NCI-H460 (cell line): ENCODE measurements around the gene PAM. TPM values are rescaled to one million over a fixed set of nuclear protein-coding genes. Genes with fewer than 3 reads are reported as not detected.

ENCODE experiments used
- DNase-seq: peaks from one replicate; pipeline ENCODE4 v3.0.0-alpha.2; 2016; ENCODE audit warnings: low read depth; ENCODE audit errors: extremely low read depth
- total RNA-seq: library from RNA; depleted of rRNA; stranded (reverse); fragments of >200 nt; shearing (Covaris generic); gene quantifications from 2 replicates; pipeline ENCODE4 v1.2.3, GENCODE V29; 2014

The PAM gene
- total RNA-seq, 1 experiment from 2014 or later: 83.3 TPM

- DNase-seq: no peak
Observed at GRCh38 chr5:102856389-102856777, 101.3 kb downstream of the PAM start.

DNA sequence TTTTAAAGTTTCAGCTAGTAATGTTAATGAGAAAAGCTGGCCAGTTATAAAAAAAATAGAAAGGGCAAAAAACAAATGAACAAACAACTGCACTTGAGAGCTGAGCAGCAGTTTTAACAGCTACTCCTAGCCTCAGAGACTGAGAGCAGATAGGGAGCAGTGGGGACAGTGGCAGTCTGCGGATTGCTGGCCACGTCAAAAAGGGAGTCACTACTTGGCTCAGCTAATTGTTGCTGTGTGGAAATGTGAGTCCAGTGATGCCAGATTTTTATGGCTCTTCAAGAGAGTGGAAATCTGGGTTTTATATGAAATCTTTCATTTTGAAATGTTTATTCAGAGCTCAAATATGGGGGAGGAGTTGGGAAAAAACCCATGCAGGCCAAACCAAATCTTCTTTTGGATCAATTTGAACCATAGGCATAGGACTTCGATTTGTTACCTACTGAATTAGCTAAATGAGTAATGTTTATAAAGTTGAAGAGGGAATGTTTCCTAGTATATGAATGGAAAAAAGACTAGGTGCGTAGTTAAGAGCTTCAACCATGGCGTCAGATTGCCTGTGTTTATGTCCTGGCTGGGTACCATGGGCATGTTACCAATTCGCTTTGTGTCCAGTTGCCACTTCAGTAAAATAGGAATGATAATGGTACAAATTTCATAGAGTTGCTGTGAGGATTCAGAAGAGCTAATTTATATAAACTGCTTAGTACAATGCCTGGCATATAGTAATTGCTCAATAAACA lies 102.1 kb downstream of the PAM start:
- DNase-seq: no peak

GRCh38 chr5:102858221-102858620 lies 103.1 kb downstream of the PAM start:
- DNase-seq: no peak

GRCh38 chr5:102858808-102859207 lies 103.7 kb downstream of the PAM start:
- DNase-seq: no peak

DNA sequence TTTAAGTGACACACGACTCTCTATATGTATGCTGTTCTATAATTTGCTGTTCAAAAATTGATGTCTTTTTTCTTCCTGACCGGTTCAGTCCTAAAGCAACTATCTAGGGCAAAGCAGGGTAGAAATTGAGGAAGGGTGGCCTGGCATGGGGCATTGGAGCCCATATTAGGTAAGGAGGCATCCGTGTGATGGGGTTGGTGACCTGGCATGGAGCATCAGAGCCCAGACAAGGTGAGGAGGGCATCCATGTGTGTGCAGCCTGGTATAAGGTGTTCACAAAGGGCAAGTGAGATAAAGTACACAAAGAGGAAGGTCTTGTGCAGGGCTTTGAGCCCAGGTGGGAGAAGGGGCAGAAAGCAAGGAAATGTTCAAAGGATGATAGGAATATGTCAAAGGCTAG lies 104.9 kb downstream of the PAM start:
- DNase-seq: no peak

GRCh38 chr5:102863058-102863457 lies 108.0 kb downstream of the PAM start:
- DNase-seq: no peak

- no peak for DNase-seq
Observed at GRCh38 chr5:102863764-102864560, 108.9 kb downstream of the PAM start.

DNA sequence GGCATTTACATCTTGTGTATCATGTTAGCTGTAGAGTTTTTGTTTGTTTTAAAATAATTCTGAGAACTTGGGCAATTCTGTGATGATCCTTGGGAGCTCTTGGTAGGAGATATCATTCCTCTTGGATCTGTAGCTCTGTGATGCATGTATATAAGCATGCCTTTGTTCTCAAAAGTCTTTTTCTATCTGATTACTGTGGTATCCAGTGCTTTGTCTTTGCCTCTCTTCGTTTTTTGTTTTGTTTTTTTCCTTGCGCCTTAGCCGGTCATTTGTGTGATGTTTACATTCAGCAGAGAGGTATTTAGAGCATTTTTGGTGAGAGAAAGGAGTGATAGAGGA lies 110.0 kb downstream of the PAM start:
- no peak for DNase-seq

- peak; percentile 23 for DNase-seq
Observed at GRCh38 chr5:102865510-102866236, 110.6 kb downstream of the PAM start.

GRCh38 chr5:102866237-102866600 lies 111.1 kb downstream of the PAM start:
- DNase-seq: no peak

DNA sequence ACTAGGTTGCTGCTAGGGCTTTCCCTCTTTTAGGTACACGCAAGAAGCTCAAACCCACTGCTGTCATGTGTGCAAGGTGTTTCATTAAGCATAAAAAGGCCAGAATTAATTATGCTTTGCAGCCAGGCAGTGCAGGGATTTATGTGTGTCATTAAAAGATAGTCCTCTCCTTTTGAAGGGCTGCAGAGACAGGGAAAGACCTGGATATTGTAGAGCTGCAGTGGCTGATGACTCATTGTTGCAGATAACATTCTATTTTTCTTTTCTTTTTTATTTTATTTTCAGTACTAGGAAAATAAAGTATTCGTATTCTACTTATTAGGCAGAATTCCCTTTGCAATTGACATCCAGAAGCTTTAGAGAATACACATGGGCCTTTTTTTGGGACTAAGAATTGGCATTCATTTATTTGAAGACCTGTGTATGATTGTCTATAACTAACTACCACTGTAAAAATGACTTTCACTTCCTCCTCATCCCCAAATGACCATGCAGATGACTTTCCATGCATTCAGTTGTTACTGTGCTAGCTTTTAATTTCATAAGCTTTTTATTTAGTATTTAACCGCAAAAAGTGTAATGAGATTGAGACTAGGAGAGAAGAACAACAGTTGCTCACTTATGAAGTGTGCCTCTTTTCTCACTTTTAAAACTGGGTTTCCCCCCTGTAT lies 113.0 kb downstream of the PAM start:
- DNase-seq: no peak

DNA sequence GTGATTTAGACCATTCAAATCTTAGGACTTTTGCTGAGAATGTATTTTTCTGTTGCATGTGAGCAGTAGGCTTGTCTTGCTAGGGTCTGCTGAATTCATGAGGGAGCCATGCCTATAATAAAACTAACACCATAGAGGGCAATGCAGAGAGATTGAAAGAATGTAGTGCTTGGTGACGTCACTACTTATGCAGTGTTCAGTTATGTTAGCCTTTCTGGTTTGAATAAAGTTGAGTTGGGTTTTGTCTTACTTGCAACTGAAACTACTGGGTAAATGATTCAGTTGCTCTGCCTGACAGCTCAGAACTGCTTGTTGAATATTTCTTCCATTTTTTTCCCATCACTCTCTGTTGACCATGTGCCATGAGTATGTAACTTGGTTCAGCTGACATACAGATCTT lies 114.1 kb downstream of the PAM start:
- DNase-seq: no peak

DNA sequence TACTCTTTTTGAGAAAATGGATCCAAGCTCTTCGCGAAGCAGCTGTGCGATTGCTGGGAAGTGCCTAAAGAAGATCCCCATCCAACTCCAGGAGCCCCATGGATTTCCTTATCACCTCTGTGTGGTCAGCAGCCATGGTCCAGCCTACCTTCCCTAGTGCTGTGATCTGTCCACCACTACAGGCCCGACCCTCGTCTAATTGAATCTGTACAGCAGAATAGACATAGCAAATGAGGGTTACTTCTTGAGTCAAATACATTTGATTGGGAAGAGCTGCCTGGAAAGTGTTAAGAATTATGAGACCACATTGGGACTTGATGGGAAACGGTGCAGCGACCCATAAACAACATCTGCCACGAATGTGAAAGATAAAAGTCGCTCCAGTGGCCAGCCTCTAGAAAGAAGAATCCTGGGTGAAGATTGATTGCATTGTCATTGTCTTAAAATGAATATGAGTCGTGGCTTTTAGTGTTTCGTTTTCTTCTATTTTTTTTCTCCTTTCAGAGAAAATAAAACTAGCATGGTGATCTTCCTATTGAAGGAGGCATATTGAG lies 118.4 kb downstream of the PAM start:
- no peak for DNase-seq

GRCh38 chr5:102874054-102874453 lies 118.9 kb downstream of the PAM start:
- no peak for DNase-seq

DNA sequence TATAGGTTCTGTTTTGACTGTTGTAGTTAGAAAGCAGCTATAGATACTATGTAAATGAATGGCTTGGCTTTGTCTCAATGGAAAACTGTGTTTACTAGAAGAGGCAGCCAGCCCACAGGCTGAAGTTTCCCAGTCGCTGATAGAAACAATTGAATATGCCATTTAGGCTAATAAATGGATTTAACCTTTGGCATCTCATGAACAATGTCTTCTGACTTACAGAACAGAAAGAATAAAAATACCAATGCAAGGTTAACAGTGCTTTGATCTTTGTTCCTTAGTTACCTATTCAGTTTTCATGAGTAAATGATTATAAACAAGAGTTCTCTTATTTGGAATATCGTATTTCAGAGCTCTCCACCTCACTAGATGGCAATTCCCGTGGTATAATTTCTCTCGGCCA lies 120.6 kb downstream of the PAM start:
- DNase-seq: no peak

GRCh38 chr5:102876610-102877009 lies 121.5 kb downstream of the PAM start:
- no peak for DNase-seq

DNA sequence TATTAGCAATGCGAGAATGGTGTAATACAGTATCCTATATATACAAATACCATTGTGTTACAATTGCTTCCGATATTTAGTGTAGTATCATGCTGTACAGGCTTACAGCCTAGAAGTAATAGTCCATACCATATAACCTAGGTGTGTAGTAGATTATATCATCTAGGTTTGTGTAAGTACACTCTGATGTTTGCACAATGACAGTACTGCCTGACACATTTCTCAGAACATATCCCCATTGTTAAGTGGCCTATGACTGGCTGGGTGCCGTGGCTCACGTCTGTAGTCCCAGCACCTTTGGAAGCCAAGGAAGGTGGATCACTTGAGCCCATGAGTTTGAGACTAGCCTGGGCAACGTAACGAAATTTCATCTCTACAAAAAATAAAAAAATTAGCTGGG lies 124.6 kb downstream of the PAM start:
- no peak for DNase-seq

DNA sequence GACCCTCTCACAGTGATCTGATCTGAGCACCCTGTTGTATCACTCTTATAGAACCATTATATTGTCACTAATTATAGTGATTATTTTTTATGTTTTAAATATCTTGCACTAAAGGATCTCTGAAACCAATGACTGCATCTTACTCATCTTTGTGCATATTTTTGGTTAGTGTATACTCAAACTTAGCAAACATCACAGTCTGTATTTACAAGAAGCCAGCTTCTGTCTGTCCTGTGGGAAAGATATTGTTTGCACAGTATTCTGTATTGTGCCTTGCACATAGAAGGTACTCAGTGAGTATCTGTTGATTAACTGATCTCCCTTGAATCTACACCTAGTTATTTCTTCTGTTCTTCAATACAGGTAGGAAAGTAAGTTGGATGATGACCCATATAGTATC lies 131.5 kb downstream of the PAM start:
- DNase-seq: no peak

- DNase-seq: no peak
Observed at GRCh38 chr5:102888483-102888882, 133.4 kb downstream of the PAM start.

DNA sequence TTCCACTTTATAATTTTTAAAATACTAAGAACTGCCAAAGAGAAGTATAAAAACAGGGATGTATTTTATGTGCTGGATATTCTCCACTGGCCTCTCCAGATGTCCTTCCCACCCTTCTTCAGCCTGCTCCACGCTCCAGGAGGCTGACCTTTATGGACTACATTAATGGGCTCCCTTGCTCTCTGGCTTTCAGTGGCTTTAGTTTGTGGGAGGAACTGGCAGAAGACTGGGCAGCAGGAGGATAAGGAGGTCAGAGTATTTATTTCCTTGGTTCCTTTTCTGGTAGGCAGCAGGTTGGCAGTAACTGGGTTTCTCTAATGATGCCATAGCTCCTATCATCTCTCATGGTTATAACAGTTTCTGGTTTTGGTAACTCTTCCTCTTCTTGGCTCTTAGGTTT lies 133.9 kb downstream of the PAM start:
- DNase-seq: no peak

DNA sequence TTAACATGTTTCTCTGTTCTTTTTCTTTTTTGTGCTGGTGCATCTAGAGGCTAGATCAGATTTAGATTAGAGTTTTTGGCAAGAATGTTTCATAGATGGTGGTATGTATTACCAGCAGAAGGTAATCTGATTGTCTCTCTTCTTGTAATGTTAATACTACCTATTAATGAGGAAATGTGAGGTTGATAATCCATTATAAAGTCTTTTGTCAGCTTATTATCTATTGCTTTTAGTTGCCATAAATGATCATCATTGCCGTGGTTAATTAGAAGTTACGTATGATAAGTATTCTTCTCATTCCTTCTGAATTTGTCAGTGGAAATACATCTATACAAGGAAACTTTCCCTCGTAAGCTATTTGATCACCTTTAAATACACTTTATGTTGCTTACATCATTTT lies 135.0 kb downstream of the PAM start:
- DNase-seq: no peak
